GM23248 (cell line): ENCODE measurements around the gene TRIO. TPM values are rescaled to one million over a fixed set of nuclear protein-coding genes. Genes with fewer than 3 reads are reported as not detected.

Source experiments
- DNase-seq: peaks from one replicate; pipeline ENCODE4 v3.0.0-alpha.2; 2015
- H2AFZ ChIP-seq: fragments of 200-600 bp; sonication (generic); 2 replicates; pipeline ENCODE4 v1.6.1; 2016; ENCODE audit warnings: antibody characterized with exemption
- H3F3A ChIP-seq: fragments of 200-600 bp; sonication (generic); 2 replicates; pipeline ENCODE4 v1.6.1; 2016; ENCODE audit warnings: mild to moderate bottlenecking, antibody characterized with exemption, mixed run types; ENCODE audit not compliant: insufficient read depth
- H3K27ac ChIP-seq: fragments of 200-600 bp; sonication (generic); 2 replicates; pipeline ENCODE4 v1.5.1; 2016; ENCODE audit warnings: mild to moderate bottlenecking
- H3K27me3 ChIP-seq: fragments of 200-600 bp; sonication (generic); replicated peaks from 2 replicates; pipeline ENCODE4 v1.6.1; 2016; ENCODE audit warnings: mild to moderate bottlenecking; ENCODE audit not compliant: insufficient read depth
- H3K36me3 ChIP-seq: fragments of 200-600 bp; sonication (generic); 2 replicates; pipeline ENCODE4 v1.6.1; 2016; ENCODE audit warnings: low read depth, mild to moderate bottlenecking
- H3K4me1 ChIP-seq: fragments of 200-600 bp; sonication (generic); 2 replicates; pipeline ENCODE4 v1.6.1; 2016; ENCODE audit warnings: mild to moderate bottlenecking; ENCODE audit not compliant: insufficient read depth
- H3K4me2 ChIP-seq: fragments of 200-600 bp; sonication (generic); one replicate; pipeline ENCODE4 v1.6.1; 2016; ENCODE audit warnings: mild to moderate bottlenecking; ENCODE audit not compliant: unreplicated experiment
- H3K4me3 ChIP-seq: fragments of 200-600 bp; sonication (generic); 2 replicates; pipeline ENCODE4 v1.5.1; 2016; ENCODE audit warnings: mild to moderate bottlenecking
- H3K79me2 ChIP-seq: fragments of 200-600 bp; sonication (generic); 2 replicates; pipeline ENCODE4 v1.6.1; 2016; ENCODE audit warnings: mild to moderate bottlenecking; ENCODE audit not compliant: insufficient read depth
- H3K9ac ChIP-seq: fragments of 200-600 bp; sonication (generic); 2 replicates; pipeline ENCODE4 v1.6.1; 2016; ENCODE audit warnings: mild to moderate bottlenecking
- H3K9me2 ChIP-seq: fragments of 200-600 bp; sonication (generic); 2 replicates; pipeline ENCODE4 v1.6.1; 2016; ENCODE audit warnings: mixed run types, mild to moderate bottlenecking, moderate library complexity; ENCODE audit not compliant: insufficient read depth
- H3K9me3 ChIP-seq: fragments of 200-600 bp; sonication (generic); one replicate; pipeline ENCODE4 v1.6.1; 2017; ENCODE audit warnings: low read depth
- H4K20me1 ChIP-seq: fragments of 200-600 bp; sonication (generic); 2 replicates; pipeline ENCODE4 v1.6.0; 2016; ENCODE audit not compliant: insufficient read depth
- EZH2 ChIP-seq: fragments of 200-600 bp; sonication (generic); IDR thresholded peaks from 2 replicates; pipeline ENCODE4 v1.6.1; 2018; ENCODE audit warnings: antibody characterized with exemption, mild to moderate bottlenecking; ENCODE audit not compliant: insufficient read depth, poor library complexity, severe bottlenecking
- EZH2phosphoT487 ChIP-seq: fragments of 200-600 bp; sonication (generic); IDR thresholded peaks from 2 replicates; pipeline ENCODE4 v1.6.1; 2018; ENCODE audit warnings: antibody characterized with exemption, moderate library complexity, mild to moderate bottlenecking, low read depth; ENCODE audit not compliant: insufficient read depth
- WGBS, 2 experiments: methylation state at CpG; one replicate each; pipeline ENCODE4 v1.1.6; 2015 to 2017; ENCODE audit warnings: low lambda C conversion rate in 2 of 2, low coverage in 1 of 2; ENCODE audit errors: missing lambda C conversion rate in 2 of 2; 5-methylcytosine and 5-hydroxymethylcytosine counted together
- in situ Hi-C: fragments of 300-500 bp; cut with MboI; formaldehyde crosslinking; loops from 2 replicates; pipeline ENCODE4 v1.15.0; 2020
- polyA plus RNA-seq: library from polyadenylated mRNA; unstranded; fragments of >200 nt; fragmentation: Nextera tagmentation; extraction: Ambion mirVana; gene quantifications from 2 replicates; pipeline ENCODE4 v1.2.1, GENCODE V29; 2016
- total RNA-seq: library from RNA; depleted of rRNA; stranded (reverse); fragments of >200 nt; shearing (Covaris generic); gene quantifications from 2 replicates; pipeline ENCODE4 v1.2.3, GENCODE V29; 2014

The TRIO gene
- total and polyA plus RNA-seq, 2 experiments from 2014 or later: 28.1 to 198 TPM

- WGBS, 2 experiments: 95 to 98% methylated on average over 7 of the region's 7 CpGs
- no peak for DNase-seq
- H3K27ac ChIP-seq: peak overlapping the region; percentile 11; the same call in 1 of the 2 replicates
- H3K9ac ChIP-seq: no peak overlapping the region
- in situ Hi-C loops: no loop called here
- H3K36me3 ChIP-seq: peaks cover 9% of the 10 kb centered on the region
- no peaks in the 10 kb centered on the region for H3K9me2 ChIP-seq
- H3K4me3 ChIP-seq: no peak overlapping the region
- no peaks in the 10 kb centered on the region for H3K27me3 ChIP-seq
- peaks cover 87% of the 10 kb centered on the region for H3F3A ChIP-seq
- no peak overlapping the region for H3K4me2 ChIP-seq
- peaks cover 100% of the 10 kb centered on the region for H3K79me2 ChIP-seq
- H3K9me3 ChIP-seq: no peaks in the 10 kb centered on the region
- TF ChIP-seq EZH2phosphoT487 (no peak), EZH2 (no peak)
- peaks cover 84% of the 10 kb centered on the region for H3K4me1 ChIP-seq
- H4K20me1 ChIP-seq: peaks cover 48% of the 10 kb centered on the region
- no peak overlapping the region for H2AFZ ChIP-seq
Measured at GRCh38 chr5:14216902-14217301, 73.8 kb downstream of the TRIO start.

GRCh38 chr5:14217587-14217986 lies 74.4 kb downstream of the TRIO start:
- Histone ChIP-seq H3K9me2 (no peaks in the 10 kb centered on the region), H3K4me1 (peaks cover 81% of the 10 kb centered on the region), H3K27me3 (no peaks in the 10 kb centered on the region), H3K79me2 (peaks cover 100% of the 10 kb centered on the region), H2AFZ (no peak overlapping the region), H3K4me3 (no peak overlapping the region), H3F3A (peaks cover 88% of the 10 kb centered on the region), H3K9me3 (no peaks in the 10 kb centered on the region), H3K9ac (no peak overlapping the region), H3K4me2 (no peak overlapping the region), H3K36me3 (peaks cover 12% of the 10 kb centered on the region), H3K27ac (peak overlapping the region; percentile 41), H4K20me1 (peaks cover 44% of the 10 kb centered on the region)
- in situ Hi-C loops: no loop called here
- no peak for TF ChIP-seq EZH2
- TF ChIP-seq EZH2phosphoT487: no peak
- WGBS, 2 experiments: 79 to 85% methylated on average over 4 of the region's 4 CpGs
- DNase-seq: no peak

- Histone ChIP-seq H2AFZ (no peak overlapping the region), H3K9me2 (no peaks in the 10 kb centered on the region), H3K9me3 (no peaks in the 10 kb centered on the region), H3K4me3 (no peak overlapping the region), H3K79me2 (peaks cover 100% of the 10 kb centered on the region), H3K36me3 (peaks cover 12% of the 10 kb centered on the region), H3K9ac (no peak overlapping the region), H3K27me3 (no peaks in the 10 kb centered on the region), H4K20me1 (peaks cover 40% of the 10 kb centered on the region), H3F3A (peaks cover 89% of the 10 kb centered on the region), H3K4me2 (no peak overlapping the region), H3K27ac (peak overlapping the region; percentile 41), H3K4me1 (peaks cover 79% of the 10 kb centered on the region)
- WGBS, 2 experiments: 93 to 100% methylated on average over 3 of the region's 3 CpGs
- no peak for DNase-seq
- no peak for TF ChIP-seq EZH2
- TF ChIP-seq EZH2phosphoT487: no peak
- in situ Hi-C loops: no loop called here
Measured at GRCh38 chr5:14218011-14218410, 74.9 kb downstream of the TRIO start.

GRCh38 chr5:14218480-14218879 lies 75.3 kb downstream of the TRIO start:
- Histone ChIP-seq H4K20me1 (peaks cover 44% of the 10 kb centered on the region), H3K4me1 (peaks cover 79% of the 10 kb centered on the region), H3K9me3 (no peaks in the 10 kb centered on the region), H3K9ac (no peak overlapping the region), H3K4me3 (no peak overlapping the region), H3F3A (peaks cover 91% of the 10 kb centered on the region), H3K27ac (peak overlapping the region; percentile 41), H3K79me2 (peaks cover 100% of the 10 kb centered on the region), H3K36me3 (peaks cover 17% of the 10 kb centered on the region), H3K27me3 (no peaks in the 10 kb centered on the region), H2AFZ (no peak overlapping the region), H3K9me2 (no peaks in the 10 kb centered on the region), H3K4me2 (peak overlapping the region; percentile 22)
- DNase-seq: no peak
- WGBS, 2 experiments: 89 to 96% methylated on average over 4 to 6 of the region's 6 CpGs
- in situ Hi-C loops: no loop called here
- TF ChIP-seq EZH2phosphoT487 (no peak), EZH2 (no peak)
